ENCODE data around the gene KCNH3.

KCNH3 gene

GRCh38 chr12:49565406-49566265 lies 26.8 kb downstream of the KCNH3 start:
- DNase-seq = no peak

- DNase-seq = no peak
These were observed 27.5 kb downstream of the KCNH3 start for GRCh38 chr12:49566361-49566760.

GRCh38 chr12:49567302-49567610 lies 28.4 kb downstream of the KCNH3 start:
- no peak for DNase-seq

GRCh38 chr12:49567611-49568441 lies 29.0 kb downstream of the KCNH3 start, which contains the start of gene MCRS1:
Gene MCRS1 (minus strand): TSS chr12:49568142. CDS start chr12:49566731, 1,411 bp downstream.
- no peak for DNase-seq

- no peak for DNase-seq
These were observed 29.8 kb downstream of the KCNH3 start for GRCh38 chr12:49568442-49569162.

- no peak for DNase-seq
These were observed 38.9 kb downstream of the KCNH3 start for GRCh38 chr12:49577589-49578315.

GRCh38 chr12:49578471-49579112 lies 39.8 kb downstream of the KCNH3 start:
- DNase-seq = no peak

- no peak for DNase-seq
These were observed 42.0 kb downstream of the KCNH3 start for GRCh38 chr12:49580572-49581535.

- no peak for DNase-seq
These were observed 43.4 kb downstream of the KCNH3 start for GRCh38 chr12:49582201-49582600.

GRCh38 chr12:49582850-49583249 lies 44.0 kb downstream of the KCNH3 start:
- no peak for DNase-seq

GRCh38 chr12:49583366-49584094 lies 44.7 kb downstream of the KCNH3 start:
- no peak for DNase-seq

GRCh38 chr12:49584591-49584990 lies 45.8 kb downstream of the KCNH3 start:
- DNase-seq = no peak

- no peak for DNase-seq
These were observed 46.9 kb downstream of the KCNH3 start for GRCh38 chr12:49585477-49586459.

GRCh38 chr12:49587174-49587908 lies 48.5 kb downstream of the KCNH3 start:
- DNase-seq = no peak

GRCh38 chr12:49588281-49588680 lies 49.5 kb downstream of the KCNH3 start:
- DNase-seq = no peak

GRCh38 chr12:49588721-49589516 lies 50.1 kb downstream of the KCNH3 start:
- DNase-seq = no peak

GRCh38 chr12:49598527-49598926 lies 59.7 kb downstream of the KCNH3 start:
- DNase-seq = no peak
